Activated CD4-positive, alpha-beta T cell treated with anti-CD3 and anti-CD28 coated beads, Interleukin-2, Interleukin-6, amounts not matched to agents 100 ng/mL and 50 ng/mL, durations not matched to agents 16 hours and 8 hours (primary cell): ENCODE results near the gene NINJ2.

Experiments
- DNase-seq: peaks from one replicate; pipeline ENCODE4 v3.0.0-alpha.2; 2020

Gene NINJ2

DNA sequence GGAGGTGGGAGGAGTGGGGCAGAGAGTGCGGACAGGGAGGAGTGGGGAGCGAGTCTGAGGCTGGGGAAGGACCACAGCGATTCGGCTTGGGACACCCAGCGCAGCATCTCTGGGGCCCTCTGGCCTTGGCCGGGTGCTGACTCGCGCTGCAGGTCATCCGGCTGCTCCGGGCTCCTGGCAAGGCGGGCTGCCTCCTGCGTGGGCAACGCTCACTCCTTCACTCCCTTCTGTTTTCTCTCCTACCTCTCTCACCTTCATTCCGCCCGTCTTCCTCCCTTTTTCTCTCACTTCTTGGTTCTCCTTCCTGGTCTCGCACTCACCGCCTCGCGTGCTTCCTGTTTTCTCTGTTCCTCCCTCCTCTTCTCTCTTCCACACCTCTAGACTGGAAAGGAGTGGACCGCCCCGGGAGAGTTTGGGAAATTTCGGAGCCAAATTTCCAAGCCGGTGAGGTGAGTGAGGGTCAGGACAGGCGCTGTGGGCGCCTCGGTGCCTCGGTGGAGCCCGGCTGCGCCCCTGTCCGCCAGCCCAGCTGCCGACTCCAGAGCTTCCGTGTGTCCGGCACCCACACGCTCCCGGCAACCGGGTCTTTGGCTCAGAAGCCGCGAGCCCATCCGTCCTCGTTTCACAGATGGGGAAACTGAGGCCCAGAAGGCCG lies 116.9 kb downstream of the NINJ2 start:
- no peak for DNase-seq

DNA sequence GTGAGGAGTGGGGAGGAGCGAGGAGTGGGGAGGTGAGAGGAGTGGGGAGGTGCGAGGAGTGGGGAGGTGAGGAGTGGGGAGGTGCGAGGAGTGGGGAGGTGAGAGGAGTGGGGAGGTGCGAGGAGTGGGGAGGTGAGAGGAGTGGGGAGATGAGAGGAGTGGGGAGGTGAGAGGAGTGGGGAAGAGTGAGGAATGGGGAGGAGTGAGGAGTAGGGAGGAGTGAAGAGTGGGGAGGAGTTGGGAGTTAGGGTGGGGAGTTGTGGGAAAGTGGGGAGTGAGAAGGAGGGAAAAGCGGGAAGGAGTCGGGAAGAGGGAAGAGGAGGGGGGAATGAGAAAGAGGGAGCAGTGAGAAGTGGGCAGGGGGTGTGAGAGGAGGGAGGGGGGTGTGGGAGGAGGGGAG lies 117.4 kb downstream of the NINJ2 start:
- DNase-seq: no peak

GRCh38 chr12:544941-545635 lies 118.2 kb downstream of the NINJ2 start:
- no peak for DNase-seq

DNA sequence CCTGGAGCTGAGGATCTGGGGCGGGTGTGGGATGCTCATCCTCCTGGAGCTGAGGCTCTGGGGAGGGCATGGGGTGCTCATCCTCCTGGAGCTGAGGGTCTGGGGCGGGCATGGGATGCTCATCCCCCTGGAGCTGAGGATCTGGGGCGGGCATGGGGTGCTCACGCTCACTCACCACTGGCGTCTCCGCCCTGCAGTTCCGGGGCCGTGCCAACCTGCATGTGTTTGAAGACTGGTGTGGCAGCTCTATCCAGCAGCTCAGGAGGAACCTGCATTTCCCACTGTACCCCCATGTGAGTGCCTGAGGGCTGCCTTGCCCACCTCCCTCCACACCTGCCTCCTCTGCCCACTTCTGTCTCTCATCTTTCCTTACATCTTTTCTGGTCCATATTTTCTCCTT lies 119.1 kb downstream of the NINJ2 start:
- no peak for DNase-seq

DNA sequence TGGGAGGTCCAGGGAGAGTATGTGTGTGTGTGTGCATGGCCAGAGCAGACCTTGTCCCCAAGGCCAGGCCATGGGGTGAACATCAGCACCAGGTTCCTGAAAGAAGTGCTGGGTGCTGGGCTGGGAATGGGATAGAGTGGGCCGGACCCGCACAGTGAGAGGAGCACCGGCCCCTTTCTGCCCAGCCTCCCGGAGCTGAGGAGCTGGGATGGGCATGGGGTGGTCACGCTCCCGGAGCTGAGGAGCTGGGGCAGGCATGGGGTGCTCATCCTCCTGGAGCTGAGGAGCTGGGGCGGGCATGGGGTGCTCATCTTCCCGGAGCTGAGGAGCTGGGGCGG lies 120.2 kb downstream of the NINJ2 start:
- DNase-seq: no peak

GRCh38 chr12:542395-543113 lies 120.7 kb downstream of the NINJ2 start:
- DNase-seq: no peak

- no peak for DNase-seq
Observed at GRCh38 chr12:541676-542324, 121.4 kb downstream of the NINJ2 start.

GRCh38 chr12:539540-540310 lies 123.5 kb downstream of the NINJ2 start:
- DNase-seq: no peak

DNA sequence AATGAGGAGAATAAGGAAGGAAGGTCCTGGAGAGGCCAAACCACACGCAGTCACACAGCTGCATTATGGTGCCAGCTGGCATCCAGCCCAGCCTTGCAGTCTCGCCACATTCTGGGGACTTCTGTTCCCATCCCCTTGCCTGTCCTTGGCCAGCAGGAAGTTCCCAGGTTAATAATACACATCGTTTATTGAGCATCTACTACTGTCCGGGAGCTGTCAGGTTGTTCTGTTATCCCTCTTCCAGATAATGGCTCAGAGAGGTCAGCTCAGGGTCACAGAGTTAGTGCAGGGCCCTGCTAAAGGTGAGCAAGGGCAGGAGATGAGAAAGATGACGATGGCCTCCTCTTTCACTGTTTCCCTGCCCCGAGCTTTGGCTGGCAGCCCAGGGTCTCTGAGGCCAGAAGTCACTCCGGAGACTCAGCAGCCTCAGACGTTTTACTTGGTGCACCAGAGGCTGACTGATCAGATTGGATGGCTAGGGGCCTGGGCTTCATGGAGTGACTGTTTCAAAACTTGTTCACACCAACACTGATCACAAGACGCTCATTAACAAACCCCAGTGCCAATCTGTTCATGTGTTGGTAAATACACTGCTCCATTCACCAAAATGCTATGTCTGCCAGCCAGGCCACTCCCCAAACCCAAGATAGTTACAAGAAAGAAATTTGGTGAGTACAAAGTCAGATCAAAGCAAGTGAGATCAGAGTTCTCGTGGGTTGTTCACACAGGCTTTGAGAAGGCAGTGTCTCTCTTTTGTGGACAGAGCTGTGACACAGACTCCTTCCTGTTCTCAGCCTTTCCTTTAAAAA lies 124.3 kb downstream of the NINJ2 start:
- DNase-seq: no peak

DNA sequence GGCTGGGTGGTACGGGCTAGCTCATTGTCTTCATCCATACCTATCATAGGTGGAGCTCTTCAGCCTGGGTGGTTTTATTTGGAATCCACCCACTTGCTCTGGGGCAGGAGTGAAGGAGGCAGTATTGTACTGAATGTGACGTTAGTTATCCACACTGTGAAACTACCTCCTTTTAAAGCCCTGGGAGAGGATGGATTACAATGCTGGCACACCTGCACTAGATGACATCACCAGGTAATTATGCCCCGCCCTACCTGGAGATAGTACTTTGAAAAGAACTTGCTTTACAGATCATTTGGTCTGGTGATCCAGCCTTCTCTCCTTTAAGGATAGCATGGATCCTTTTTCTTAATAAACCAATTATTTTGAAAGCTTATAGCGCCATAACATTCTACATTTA lies 125.5 kb downstream of the NINJ2 start:
- no peak for DNase-seq

DNA sequence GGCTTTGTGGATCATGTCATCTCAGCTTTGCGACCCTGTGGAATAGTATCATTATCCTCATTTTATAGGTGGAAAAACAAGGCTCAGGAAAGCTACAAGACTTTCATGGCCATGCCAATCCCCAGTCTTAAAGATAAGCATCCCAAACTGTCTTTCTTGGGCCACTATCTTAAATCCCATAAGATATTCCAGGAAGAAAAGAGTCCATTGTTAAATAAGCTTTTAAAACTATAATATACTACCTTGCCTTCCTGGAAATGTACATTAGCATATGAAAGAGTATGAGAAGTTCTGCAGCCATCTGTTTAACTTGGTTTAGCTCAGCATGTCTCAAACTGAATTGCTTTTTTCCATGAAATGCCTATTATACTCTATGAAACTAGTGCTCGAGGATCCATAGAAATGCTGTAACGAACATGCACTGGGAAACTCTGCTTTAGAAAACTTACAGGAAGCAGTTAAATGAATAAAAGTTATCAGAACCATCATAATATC lies 126.4 kb downstream of the NINJ2 start:
- DNase-seq: no peak

- no peak for DNase-seq
Observed at GRCh38 chr12:535396-535795, 127.8 kb downstream of the NINJ2 start.

GRCh38 chr12:534216-534615 lies 129.0 kb downstream of the NINJ2 start:
- DNase-seq: no peak

DNA sequence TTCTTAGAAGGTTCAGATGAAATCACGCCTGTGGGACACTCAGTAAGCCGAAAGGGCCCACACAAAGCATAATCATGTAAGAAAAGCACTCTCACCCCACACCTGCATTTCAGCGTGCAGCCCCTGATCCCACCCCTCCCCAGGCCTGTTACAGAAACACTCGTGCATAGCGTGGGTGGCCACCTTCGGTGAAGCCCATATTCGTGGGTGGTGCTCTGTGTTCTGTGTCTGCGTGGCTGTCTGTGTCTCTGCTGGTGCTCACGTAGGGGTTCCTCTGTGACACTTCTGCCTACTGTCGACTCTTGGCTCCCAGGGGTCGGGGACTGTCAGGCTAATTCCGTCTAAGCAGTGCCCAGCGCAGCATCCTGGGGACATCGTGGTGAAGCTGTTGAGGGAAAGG lies 129.5 kb downstream of the NINJ2 start:
- DNase-seq: no peak

GRCh38 chr12:532908-533565 lies 130.2 kb downstream of the NINJ2 start:
- no peak for DNase-seq

GRCh38 chr12:531951-532585 lies 131.2 kb downstream of the NINJ2 start:
- DNase-seq: no peak

DNA sequence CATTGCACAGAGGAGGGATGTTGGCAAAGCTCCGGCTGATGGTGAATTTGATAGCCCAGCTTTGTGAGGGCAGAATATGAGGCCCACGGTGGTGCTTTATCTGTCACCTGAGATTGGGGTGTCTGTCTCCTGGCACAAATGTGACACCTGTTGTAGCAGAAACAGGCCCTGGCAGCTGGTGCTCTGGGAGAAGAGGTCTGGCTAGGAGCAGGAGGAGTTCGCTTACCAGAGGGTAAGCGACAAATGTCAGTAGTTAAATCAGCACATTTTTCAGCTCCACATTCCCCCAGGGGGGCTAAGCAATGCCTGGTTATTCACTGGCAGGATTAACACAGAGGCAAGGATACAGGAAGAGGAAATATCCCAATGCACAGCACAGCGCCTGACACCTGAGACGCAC lies 132.4 kb downstream of the NINJ2 start:
- DNase-seq: no peak

GRCh38 chr12:530308-530707 lies 132.9 kb downstream of the NINJ2 start:
- no peak for DNase-seq

- no peak for DNase-seq
Observed at GRCh38 chr12:527729-528128, 135.5 kb downstream of the NINJ2 start.

DNA sequence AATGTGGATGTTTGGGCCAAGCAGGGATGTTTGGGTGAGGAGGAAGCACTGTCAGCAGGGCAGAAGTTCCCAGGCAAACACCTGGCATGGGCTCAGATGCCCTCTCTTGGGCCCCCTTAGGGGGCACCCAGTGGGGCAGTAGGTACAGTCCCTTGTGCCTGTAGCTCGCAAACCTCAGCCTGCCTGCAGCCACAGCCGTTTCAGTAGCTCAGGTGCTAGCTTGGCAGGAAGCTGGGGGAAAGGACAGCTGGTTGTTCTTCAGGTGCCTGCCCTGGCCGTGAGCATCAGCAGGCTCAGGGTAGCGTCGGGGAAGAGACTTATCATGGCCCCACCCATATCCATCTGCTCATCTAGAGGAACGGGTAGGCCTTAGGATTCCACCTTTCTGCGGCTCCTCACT lies 136.0 kb downstream of the NINJ2 start:
- no peak for DNase-seq

GRCh38 chr12:526089-526488 lies 137.2 kb downstream of the NINJ2 start:
- no peak for DNase-seq
